Testis (tissue), 3 donors: ENCODE measurements around the gene PCMTD2. TPM values are rescaled to one million over a fixed set of nuclear protein-coding genes. Genes with fewer than 3 reads are reported as not detected.

Source experiments
- DNase-seq: peaks from one replicate; pipeline ENCODE4 v3.0.0-alpha.2; 2019
- H3K27ac ChIP-seq, 2 donors: fragments of 200-600 bp; sonication (generic); one replicate each; pipeline ENCODE4 v1.5.1; 2019
- H3K27me3 ChIP-seq: fragments of 200-600 bp; sonication (generic); one replicate; pipeline ENCODE4 v1.5.1; 2019
- H3K36me3 ChIP-seq: fragments of 200-600 bp; sonication (generic); one replicate; pipeline ENCODE4 v1.5.1; 2017; ENCODE audit warnings: low read depth; ENCODE audit errors: missing control alignments
- H3K4me1 ChIP-seq: fragments of 200-600 bp; sonication (generic); one replicate; pipeline ENCODE4 v1.5.1; 2019
- H3K4me3 ChIP-seq, 2 donors: fragments of 200-600 bp; sonication (generic); one replicate each; pipeline ENCODE4 v1.5.1; 2017 to 2019
- H3K9me3 ChIP-seq: fragments of 200-600 bp; sonication (generic); one replicate; pipeline ENCODE4 v1.5.1; 2017
- POLR2A ChIP-seq: fragments of 450-650 bp; IDR thresholded peaks from one replicate; pipeline ENCODE4 v1.6.1; 2017; ENCODE audit warnings: antibody characterized with exemption, mild to moderate bottlenecking, moderate library complexity
- WGBS, 2 donors: methylation state at CpG; one replicate each; pipeline ENCODE4 v1.1.5; 2018; 5-methylcytosine and 5-hydroxymethylcytosine counted together
- intact Hi-C: fragments of 100-400 bp; cut with DNase I; formaldehyde crosslinking; loops from one replicate; pipeline ENCODE4 v1.15.1; 2023; ENCODE audit warnings: low total_unique reads
- polyA plus RNA-seq: library from polyadenylated mRNA; stranded (reverse); fragments of 350-450 nt; fragmentation: Illumina TruSeq; extraction: RNeasy Lipid Tissue Mini Kit (QIAGEN cat#74804); gene quantifications from one replicate; pipeline ENCODE4 v1.2.3, GENCODE V29; 2014; ENCODE audit warnings: low read depth, low replicate concordance; ENCODE audit not compliant: insufficient read depth
- total RNA-seq, 2 donors: library from RNA; depleted of rRNA; stranded (reverse); fragments of >200 nt; gene quantifications; one replicate each; pipeline ENCODE4 v1.2.3, GENCODE V29; 2016
- TF ChIP-seq, protein P1 (sequence below), 3 experiments: fragments of 450-650 bp in 2 of 3; fragments of 200-600 bp in 1 of 3; sonication (generic) in 1 of 3; IDR thresholded peaks; one replicate each; pipeline ENCODE4 v1.5.1; 2016 to 2019; ENCODE audit warnings: antibody characterized with exemption in 3 of 3, mild to moderate bottlenecking in 2 of 3, moderate library complexity in 1 of 3

Gene PCMTD2
- total and polyA plus RNA-seq, 3 donors from 2014 or later, result 57.6 to 156 (median 96.4) TPM

DNA sequence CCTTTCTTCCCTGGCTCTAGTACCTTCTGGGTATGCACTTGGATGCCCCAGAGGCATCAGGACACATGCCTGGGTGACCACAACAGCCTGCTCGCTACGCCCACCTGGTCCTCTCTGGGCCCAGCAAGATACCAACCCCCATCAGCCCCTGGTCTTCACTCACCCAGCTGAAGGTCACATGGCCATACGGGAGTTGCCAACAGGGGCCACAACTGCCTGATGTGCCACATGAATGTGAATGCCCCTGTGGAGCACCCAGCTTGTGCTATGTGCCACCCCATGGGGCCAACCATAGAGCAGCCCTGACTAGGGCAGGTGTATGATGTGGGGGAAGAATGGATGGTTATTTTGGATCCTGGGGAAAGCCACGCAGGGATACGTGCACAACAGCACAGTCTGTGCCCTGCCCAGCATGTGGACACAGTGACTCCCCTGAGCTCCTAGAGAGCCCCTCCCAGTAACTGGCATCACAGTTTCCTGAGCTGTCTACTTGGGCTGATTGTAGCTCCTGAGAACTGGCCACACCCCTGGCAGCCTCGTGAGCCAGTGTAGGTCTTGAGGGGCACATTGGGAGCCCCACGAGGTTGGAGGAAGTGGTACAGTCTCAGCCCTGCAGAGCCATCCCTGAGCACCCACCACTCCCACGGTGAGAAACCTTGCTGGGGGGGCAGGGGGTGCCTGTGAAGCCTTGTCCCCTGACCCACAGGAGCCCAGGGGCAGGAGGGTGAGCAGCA lies 10.5 kb upstream of the PCMTD2 start:
- H3K9me3 ChIP-seq, result no peaks in the 10 kb centered on the region
- TF ChIP-seq, protein P1, sequence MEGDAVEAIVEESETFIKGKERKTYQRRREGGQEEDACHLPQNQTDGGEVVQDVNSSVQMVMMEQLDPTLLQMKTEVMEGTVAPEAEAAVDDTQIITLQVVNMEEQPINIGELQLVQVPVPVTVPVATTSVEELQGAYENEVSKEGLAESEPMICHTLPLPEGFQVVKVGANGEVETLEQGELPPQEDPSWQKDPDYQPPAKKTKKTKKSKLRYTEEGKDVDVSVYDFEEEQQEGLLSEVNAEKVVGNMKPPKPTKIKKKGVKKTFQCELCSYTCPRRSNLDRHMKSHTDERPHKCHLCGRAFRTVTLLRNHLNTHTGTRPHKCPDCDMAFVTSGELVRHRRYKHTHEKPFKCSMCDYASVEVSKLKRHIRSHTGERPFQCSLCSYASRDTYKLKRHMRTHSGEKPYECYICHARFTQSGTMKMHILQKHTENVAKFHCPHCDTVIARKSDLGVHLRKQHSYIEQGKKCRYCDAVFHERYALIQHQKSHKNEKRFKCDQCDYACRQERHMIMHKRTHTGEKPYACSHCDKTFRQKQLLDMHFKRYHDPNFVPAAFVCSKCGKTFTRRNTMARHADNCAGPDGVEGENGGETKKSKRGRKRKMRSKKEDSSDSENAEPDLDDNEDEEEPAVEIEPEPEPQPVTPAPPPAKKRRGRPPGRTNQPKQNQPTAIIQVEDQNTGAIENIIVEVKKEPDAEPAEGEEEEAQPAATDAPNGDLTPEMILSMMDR (IDR thresholded peaks at IDR 0.05), result no peak
- no peak for TF ChIP-seq POLR2A
- 68 to 74% methylated on average over 3 to 8 of the region's 8 CpGs for WGBS, 2 donors
- no peak overlapping the region for H3K4me3 ChIP-seq
- H3K36me3 ChIP-seq, result no peaks in the 10 kb centered on the region
- no peak overlapping the region for H3K27ac ChIP-seq
- DNase-seq, result no peak
- H3K4me1 ChIP-seq, result no peaks in the 10 kb centered on the region
- H3K27me3 ChIP-seq, result no peaks in the 10 kb centered on the region
- intact Hi-C loops, result no loop called here

DNA sequence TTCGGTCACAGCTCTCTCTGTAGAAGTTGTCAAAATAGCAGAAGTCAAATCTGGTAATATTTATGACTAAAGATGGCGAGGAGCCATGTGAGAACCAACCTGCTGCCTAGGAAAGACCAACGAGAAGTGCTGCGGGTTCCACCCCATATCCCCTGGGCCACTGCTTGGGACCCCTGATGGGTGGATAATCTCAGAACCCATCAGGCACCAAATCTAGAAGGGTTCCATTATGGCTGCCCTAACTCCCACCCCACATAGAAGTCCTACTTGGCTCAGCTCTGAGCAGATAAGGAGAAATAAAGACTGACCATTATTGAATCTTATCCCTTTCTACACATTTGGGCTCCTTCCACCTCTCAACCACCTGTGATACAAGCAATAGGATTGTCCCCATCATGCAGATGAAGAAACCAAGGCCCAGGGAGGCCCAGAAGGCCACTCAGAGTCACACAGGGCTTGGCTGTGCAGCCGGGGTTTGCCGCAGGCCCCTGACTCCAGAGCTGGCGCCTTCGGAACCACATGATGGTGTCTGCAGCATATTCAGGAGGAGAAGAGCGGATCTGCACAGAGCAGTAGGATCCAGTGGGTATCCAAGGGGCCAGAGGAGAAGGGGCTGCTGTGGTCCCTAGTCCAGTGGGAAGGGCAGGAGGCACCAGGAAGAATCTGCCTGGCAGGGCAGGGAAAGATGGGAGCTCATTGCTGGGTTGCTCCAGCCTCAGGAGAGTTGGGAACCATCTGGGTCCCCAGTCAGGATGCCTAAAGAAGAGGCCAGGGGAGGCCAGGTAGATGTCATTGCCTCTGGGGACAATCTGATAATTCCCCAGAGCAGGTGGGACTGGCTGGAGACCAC lies 9.6 kb upstream of the PCMTD2 start:
- TF ChIP-seq POLR2A, result no peak
- TF ChIP-seq, protein P1 (IDR thresholded peaks at IDR 0.05), result no peak
- Histone ChIP-seq H3K4me1 (no peaks in the 10 kb centered on the region), H3K9me3 (no peaks in the 10 kb centered on the region), H3K36me3 (no peaks in the 10 kb centered on the region), H3K27ac (no peak overlapping the region), H3K27me3 (no peaks in the 10 kb centered on the region), H3K4me3 (no peak overlapping the region)
- intact Hi-C loops, result no loop called here
- WGBS, 2 donors, result 89 to 95% methylated on average over 9 of the region's 9 CpGs
- no peak for DNase-seq

DNA sequence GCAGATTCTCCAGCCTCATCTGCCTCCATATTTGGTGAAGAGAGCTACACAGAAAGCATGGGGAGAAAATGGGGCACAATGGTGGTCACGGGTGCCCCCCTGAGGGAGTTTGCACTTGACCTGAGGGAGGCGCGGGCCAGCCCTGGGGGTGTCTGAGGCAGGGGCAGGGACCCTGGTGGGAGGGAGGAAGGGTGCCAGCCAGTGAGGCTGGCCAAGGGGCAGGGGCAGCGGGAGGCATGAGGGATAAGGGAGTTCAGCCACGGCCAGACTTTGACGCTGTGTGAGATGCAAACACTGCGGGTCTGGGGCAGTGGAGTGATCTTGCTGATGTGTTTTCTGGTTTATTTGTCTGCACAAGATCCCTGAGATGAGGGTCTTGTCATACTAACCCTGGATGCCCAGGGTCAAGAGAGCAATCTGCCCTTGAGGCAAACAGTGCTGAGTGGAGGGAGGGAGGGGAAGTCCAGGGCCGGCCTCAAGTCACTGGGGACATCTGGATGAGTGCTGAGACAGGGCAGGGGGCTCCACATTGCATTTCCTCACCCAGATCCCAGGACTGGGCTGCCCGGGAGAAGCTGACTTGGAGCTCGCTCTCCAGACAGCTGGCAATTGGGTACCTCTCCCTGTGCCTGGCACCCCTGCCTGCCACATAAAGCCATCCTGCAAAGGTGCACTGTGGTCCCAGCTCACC lies 8.8 kb upstream of the PCMTD2 start:
- no peak for DNase-seq
- intact Hi-C loops, result no loop called here
- Histone ChIP-seq H3K36me3 (no peaks in the 10 kb centered on the region), H3K4me1 (no peaks in the 10 kb centered on the region), H3K9me3 (no peaks in the 10 kb centered on the region), H3K27ac (no peak overlapping the region), H3K4me3 (no peak overlapping the region), H3K27me3 (no peaks in the 10 kb centered on the region)
- WGBS, 2 donors, result 82 to 83% methylated on average over 8 to 10 of the region's 10 CpGs
- TF ChIP-seq, protein P1 (IDR thresholded peaks at IDR 0.05), result no peak
- TF ChIP-seq POLR2A, result no peak

DNA sequence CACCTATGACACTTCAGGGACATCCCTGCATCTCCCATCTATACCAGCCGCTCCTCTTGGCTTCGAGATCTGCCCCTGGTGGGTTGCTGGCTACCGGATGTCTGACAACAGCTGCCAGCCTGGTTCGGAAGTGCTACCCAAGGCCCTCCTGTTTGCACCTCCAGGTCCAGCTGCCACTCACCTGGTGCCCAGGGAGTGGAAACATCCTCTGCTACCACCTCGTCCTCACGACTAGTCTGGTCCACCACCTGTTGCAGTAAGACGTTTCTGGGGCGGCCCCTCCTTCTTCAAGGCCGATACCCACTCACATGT lies 8.3 kb upstream of the PCMTD2 start:
- intact Hi-C loops, result no loop called here
- Histone ChIP-seq H3K9me3 (no peaks in the 10 kb centered on the region), H3K36me3 (no peaks in the 10 kb centered on the region), H3K4me3 (no peak overlapping the region), H3K27me3 (no peaks in the 10 kb centered on the region), H3K4me1 (no peaks in the 10 kb centered on the region), H3K27ac (no peak overlapping the region)
- 85 to 92% methylated on average over 9 of the region's 9 CpGs for WGBS, 2 donors
- no peak for DNase-seq
- TF ChIP-seq, protein P1 (IDR thresholded peaks at IDR 0.05), result no peak
- no peak for TF ChIP-seq POLR2A
